ENCODE measurements around the gene INPP5K. TPM values are rescaled to one million over a fixed set of nuclear protein-coding genes. Genes with fewer than 3 reads are reported as not detected.
A peak's percentile ranks its signal among the peaks of the same experiment; 100 is the strongest.

Gene INPP5K
- total RNA-seq, 1 experiment from 2014 or later: 30.8 TPM

GRCh38 chr17:1482680-1483079 lies 33.7 kb downstream of the INPP5K start:
- H3K9me3 ChIP-seq: no peaks in the 10 kb centered on the region
- no peak overlapping the region for H3K4me3 ChIP-seq
- H3K27me3 ChIP-seq: no peaks in the 10 kb centered on the region
- DNase-seq: no peak
- H3K36me3 ChIP-seq: peaks cover 15% of the 10 kb centered on the region

- Histone ChIP-seq H3K9me3 (no peaks in the 10 kb centered on the region), H3K4me3 (no peak overlapping the region), H3K36me3 (peaks cover 15% of the 10 kb centered on the region), H3K27me3 (no peaks in the 10 kb centered on the region)
- no peak for DNase-seq
Observed at GRCh38 chr17:1481736-1482135, 34.7 kb downstream of the INPP5K start.

- Histone ChIP-seq H3K27me3 (no peaks in the 10 kb centered on the region), H3K4me3 (no peak overlapping the region), H3K36me3 (peaks cover 15% of the 10 kb centered on the region), H3K9me3 (no peaks in the 10 kb centered on the region)
- DNase-seq: peak; percentile 44
Observed at GRCh38 chr17:1480747-1481465, 35.5 kb downstream of the INPP5K start.

GRCh38 chr17:1478418-1478817 lies 38.0 kb downstream of the INPP5K start:
- DNase-seq: no peak
- Histone ChIP-seq H3K36me3 (peaks cover 10% of the 10 kb centered on the region), H3K27me3 (no peaks in the 10 kb centered on the region), H3K4me3 (no peak overlapping the region), H3K9me3 (no peaks in the 10 kb centered on the region)

GRCh38 chr17:1475321-1475854 lies 41.0 kb downstream of the INPP5K start:
- H3K27me3 ChIP-seq: no peaks in the 10 kb centered on the region
- no peak for DNase-seq
- H3K36me3 ChIP-seq: no peaks in the 10 kb centered on the region; the same call in 1 of the 2 replicates
- no peak overlapping the region for H3K4me3 ChIP-seq
- H3K9me3 ChIP-seq: no peaks in the 10 kb centered on the region

GRCh38 chr17:1474402-1475189 lies 41.8 kb downstream of the INPP5K start:
- DNase-seq: no peak
- Histone ChIP-seq H3K9me3 (no peaks in the 10 kb centered on the region), H3K27me3 (no peaks in the 10 kb centered on the region), H3K4me3 (no peak overlapping the region), H3K36me3 (no peaks in the 10 kb centered on the region; the same call in 1 of the 2 replicates)

- H3K36me3 ChIP-seq: 0 out of 2 replicates have a peak, but pooled peaks cover 2% of the 10 kb centered on the region
- no peak for DNase-seq
- no peaks in the 10 kb centered on the region for H3K27me3 ChIP-seq
- H3K4me3 ChIP-seq: no peak overlapping the region
- no peaks in the 10 kb centered on the region for H3K9me3 ChIP-seq
Observed at GRCh38 chr17:1473841-1474240, 42.6 kb downstream of the INPP5K start.

- Histone ChIP-seq H3K36me3 (0 out of 2 replicates have a peak, but pooled peaks cover 2% of the 10 kb centered on the region), H3K4me3 (no peak overlapping the region), H3K27me3 (no peaks in the 10 kb centered on the region), H3K9me3 (no peaks in the 10 kb centered on the region)
- no peak for DNase-seq
Observed at GRCh38 chr17:1473170-1473569, 43.2 kb downstream of the INPP5K start.

GRCh38 chr17:1471911-1472821 lies 44.2 kb downstream of the INPP5K start:
- no peaks in the 10 kb centered on the region for H3K27me3 ChIP-seq
- H3K36me3 ChIP-seq: 0 out of 2 replicates have a peak, but pooled peaks cover 2% of the 10 kb centered on the region
- H3K9me3 ChIP-seq: no peaks in the 10 kb centered on the region
- H3K4me3 ChIP-seq: no peak overlapping the region
- DNase-seq: no peak

- DNase-seq: no peak
Observed at GRCh38 chr17:1471490-1471889, 44.9 kb downstream of the INPP5K start.

GRCh38 chr17:1470755-1471462 lies 45.5 kb downstream of the INPP5K start:
- Histone ChIP-seq H3K36me3 (0 out of 2 replicates have a peak, but pooled peaks cover 2% of the 10 kb centered on the region), H3K9me3 (no peaks in the 10 kb centered on the region), H3K4me3 (no peak overlapping the region), H3K27me3 (no peaks in the 10 kb centered on the region)
- DNase-seq: no peak

More at GRCh38 chr17:1471490-1471889, 44.9 kb downstream of the INPP5K start:
- no peaks in the 10 kb centered on the region for H3K9me3 ChIP-seq
- H3K27me3 ChIP-seq: no peaks in the 10 kb centered on the region
- H3K36me3 ChIP-seq: 0 out of 2 replicates have a peak, but pooled peaks cover 2% of the 10 kb centered on the region
- H3K4me3 ChIP-seq: no peak overlapping the region

GRCh38 chr17:1470071-1470754 lies 46.2 kb downstream of the INPP5K start:
- Histone ChIP-seq H3K9me3 (no peaks in the 10 kb centered on the region), H3K36me3 (0 out of 2 replicates have a peak, but pooled peaks cover 2% of the 10 kb centered on the region), H3K4me3 (no peak overlapping the region), H3K27me3 (no peaks in the 10 kb centered on the region)
- no peak for DNase-seq

- H3K36me3 ChIP-seq: 0 out of 2 replicates have a peak, but pooled peaks cover 2% of the 10 kb centered on the region
Observed at GRCh38 chr17:1469231-1469852, 47.1 kb downstream of the INPP5K start.

GRCh38 chr17:1467898-1468492 lies 48.4 kb downstream of the INPP5K start:
- 0 out of 2 replicates have a peak, but pooled peaks cover 2% of the 10 kb centered on the region for H3K36me3 ChIP-seq
- DNase-seq: no peak
- no peak overlapping the region for H3K4me3 ChIP-seq

More at GRCh38 chr17:1469231-1469852, 47.1 kb downstream of the INPP5K start:
- no peak for DNase-seq
- Histone ChIP-seq H3K27me3 (no peaks in the 10 kb centered on the region), H3K4me3 (no peak overlapping the region), H3K9me3 (no peaks in the 10 kb centered on the region)

More at GRCh38 chr17:1467898-1468492, 48.4 kb downstream of the INPP5K start:
- no peaks in the 10 kb centered on the region for H3K9me3 ChIP-seq
- no peaks in the 10 kb centered on the region for H3K27me3 ChIP-seq

All from MG63 (cell line).